HCT116 (cell line): Measurements from ENCODE around the gene LIN7C.

Source experiments
- CBX3 ChIP-seq: IDR thresholded peaks from 2 replicates; pipeline ENCODE4 v1.6.1; 2012; ENCODE audit warnings: low read depth
- EZH2 ChIP-seq: fragments of 200-600 bp; sonication (generic); IDR thresholded peaks from 2 replicates; pipeline ENCODE4 v1.6.1; 2017; ENCODE audit warnings: antibody characterized with exemption, mixed run types
- EZH2phosphoT487 ChIP-seq: fragments of 200-600 bp; IDR thresholded peaks from 2 replicates; pipeline ENCODE4 v1.6.1; 2018; ENCODE audit warnings: antibody characterized with exemption, borderline replicate concordance
- FOSL1 ChIP-seq: IDR thresholded peaks from 2 replicates; pipeline ENCODE4 v1.6.1; 2012; ENCODE audit warnings: low read depth
- POLR2A ChIP-seq: IDR thresholded peaks from 2 replicates; pipeline ENCODE4 v1.7.0; 2011; ENCODE audit warnings: borderline replicate concordance; ENCODE audit not compliant: insufficient read depth, insufficient read length; ENCODE audit errors: extremely low read depth
- POLR2AphosphoS5 ChIP-seq: IDR thresholded peaks from 2 replicates; pipeline ENCODE4 v1.6.1; 2011; ENCODE audit warnings: mild to moderate bottlenecking, low read depth, low read length, moderate library complexity
- RAD21 ChIP-seq: IDR thresholded peaks from 2 replicates; pipeline ENCODE4 v1.6.1; 2012; ENCODE audit warnings: low read depth, mild to moderate bottlenecking
- REST ChIP-seq: IDR thresholded peaks from 2 replicates; pipeline ENCODE4 v1.6.1; 2012; ENCODE audit warnings: low read depth
- YY1 ChIP-seq: IDR thresholded peaks from 2 replicates; pipeline ENCODE4 v1.6.1; 2011; ENCODE audit warnings: low read length, low read depth, moderate library complexity, mild to moderate bottlenecking; ENCODE audit not compliant: insufficient replicate concordance; ENCODE audit errors: extremely low read depth
- ZBTB33 ChIP-seq: IDR thresholded peaks from 2 replicates; pipeline ENCODE4 v1.6.1; 2011; ENCODE audit warnings: mild to moderate bottlenecking, low read length, moderate library complexity; ENCODE audit not compliant: insufficient replicate concordance; ENCODE audit errors: extremely low read depth
- ZFX ChIP-seq: fragments of 450-650 bp; IDR thresholded peaks from 2 replicates; pipeline ENCODE4 v1.6.1; 2017
- ZNF274 ChIP-seq: fragments of 200-500 bp; sonication (Bioruptor generic); IDR thresholded peaks from 2 replicates; pipeline ENCODE4 v1.6.1; 2014; ENCODE audit warnings: mild to moderate bottlenecking, low read depth, low read length, inconsistent platforms
- TF ChIP-seq, protein P1 (sequence below), 3 experiments: fragments of 200-600 bp in 1 of 3; sonication (generic) in 1 of 3; IDR thresholded peaks in 2 of 3; conservative IDR thresholded peaks in 1 of 3; 2 replicates each; pipeline ENCODE4 v1.5.1; 2012 to 2017; ENCODE audit warnings: low read depth in 2 of 3, low read length in 2 of 3, antibody characterized with exemption in 1 of 3, borderline replicate concordance in 1 of 3, control low read depth in 1 of 3, mild to moderate bottlenecking in 1 of 3, mixed read lengths in 1 of 3, mixed run types in 1 of 3, moderate library complexity in 1 of 3; ENCODE audit not compliant: insufficient read depth in 1 of 3
- TF ChIP-seq, protein P2 (sequence below): IDR thresholded peaks from 2 replicates; pipeline ENCODE4 v1.6.1; 2012

DNA sequence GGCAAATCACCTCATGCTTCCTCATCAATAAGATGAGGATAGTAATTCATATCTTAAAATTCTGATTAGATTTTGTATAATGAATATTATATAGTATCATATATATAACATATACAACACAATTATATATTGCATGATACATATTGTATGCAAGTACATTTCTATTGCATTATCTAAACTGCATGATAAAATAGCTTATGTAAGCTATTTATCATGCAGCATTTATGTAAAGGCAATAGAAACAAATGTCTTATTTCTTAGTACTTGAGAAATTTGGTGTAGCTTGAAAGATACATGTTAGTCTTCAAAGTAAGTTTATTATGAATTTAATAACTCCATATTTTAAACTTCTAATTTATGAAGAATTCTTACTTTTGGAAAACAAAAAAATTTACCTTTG is 5.5 kb downstream of the LIN7C start:
- TF ChIP-seq, protein P1, sequence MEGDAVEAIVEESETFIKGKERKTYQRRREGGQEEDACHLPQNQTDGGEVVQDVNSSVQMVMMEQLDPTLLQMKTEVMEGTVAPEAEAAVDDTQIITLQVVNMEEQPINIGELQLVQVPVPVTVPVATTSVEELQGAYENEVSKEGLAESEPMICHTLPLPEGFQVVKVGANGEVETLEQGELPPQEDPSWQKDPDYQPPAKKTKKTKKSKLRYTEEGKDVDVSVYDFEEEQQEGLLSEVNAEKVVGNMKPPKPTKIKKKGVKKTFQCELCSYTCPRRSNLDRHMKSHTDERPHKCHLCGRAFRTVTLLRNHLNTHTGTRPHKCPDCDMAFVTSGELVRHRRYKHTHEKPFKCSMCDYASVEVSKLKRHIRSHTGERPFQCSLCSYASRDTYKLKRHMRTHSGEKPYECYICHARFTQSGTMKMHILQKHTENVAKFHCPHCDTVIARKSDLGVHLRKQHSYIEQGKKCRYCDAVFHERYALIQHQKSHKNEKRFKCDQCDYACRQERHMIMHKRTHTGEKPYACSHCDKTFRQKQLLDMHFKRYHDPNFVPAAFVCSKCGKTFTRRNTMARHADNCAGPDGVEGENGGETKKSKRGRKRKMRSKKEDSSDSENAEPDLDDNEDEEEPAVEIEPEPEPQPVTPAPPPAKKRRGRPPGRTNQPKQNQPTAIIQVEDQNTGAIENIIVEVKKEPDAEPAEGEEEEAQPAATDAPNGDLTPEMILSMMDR (IDR thresholded peaks at IDR 0.05 in 2 of 3, conservative IDR thresholded peaks at IDR 0.05 in 1 of 3; ENCODE audit: borderline replicate concordance in 1 of 3, insufficient read depth in 1 of 3, low read depth in 2 of 3, low read length in 2 of 3): no peak
- TF ChIP-seq EZH2 (no peak), YY1 (no peak), REST (no peak), POLR2A (no peak), ZBTB33 (no peak), ZNF274 (no peak), POLR2AphosphoS5 (no peak), CBX3 (no peak), EZH2phosphoT487 (no peak), ZFX (no peak), FOSL1 (no peak), RAD21 (no peak)
- TF ChIP-seq, protein P2, sequence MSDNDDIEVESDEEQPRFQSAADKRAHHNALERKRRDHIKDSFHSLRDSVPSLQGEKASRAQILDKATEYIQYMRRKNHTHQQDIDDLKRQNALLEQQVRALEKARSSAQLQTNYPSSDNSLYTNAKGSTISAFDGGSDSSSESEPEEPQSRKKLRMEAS: no peak
